NCI-H128 (cell line): ENCODE measurements around the gene SASH1.
"Not testable (repeated sequence)": the region's sequence is repeated elsewhere in the genome, so short reads cannot be mapped to it uniquely, and the experiment has no call there.

ENCODE experiments used
- DNase-seq: peaks from one replicate; lab custom pipeline; 2025; ENCODE audit not compliant: unreplicated experiment; lab: John Stamatoyannopoulos, UW

The SASH1 gene

GRCh38 chr6:148328876-148329555 lies 13.6 kb upstream of the SASH1 start:
- no peak for DNase-seq

- no peak for DNase-seq
These were observed 12.8 kb upstream of the SASH1 start for GRCh38 chr6:148329596-148330381.

GRCh38 chr6:148332088-148332487 lies 10.6 kb upstream of the SASH1 start:
- DNase-seq = no peak

- no peak for DNase-seq
These were observed 5.7 kb upstream of the SASH1 start for GRCh38 chr6:148336901-148337300.

- DNase-seq = no peak
These were observed 2.9 kb upstream of the SASH1 start for GRCh38 chr6:148339766-148340165.

GRCh38 chr6:148340586-148341297 lies 1.9 kb upstream of the SASH1 start:
- no peak for DNase-seq

- DNase-seq = no peak
These were observed 613 bp upstream of the SASH1 start for GRCh38 chr6:148342100-148342349.

DNA sequence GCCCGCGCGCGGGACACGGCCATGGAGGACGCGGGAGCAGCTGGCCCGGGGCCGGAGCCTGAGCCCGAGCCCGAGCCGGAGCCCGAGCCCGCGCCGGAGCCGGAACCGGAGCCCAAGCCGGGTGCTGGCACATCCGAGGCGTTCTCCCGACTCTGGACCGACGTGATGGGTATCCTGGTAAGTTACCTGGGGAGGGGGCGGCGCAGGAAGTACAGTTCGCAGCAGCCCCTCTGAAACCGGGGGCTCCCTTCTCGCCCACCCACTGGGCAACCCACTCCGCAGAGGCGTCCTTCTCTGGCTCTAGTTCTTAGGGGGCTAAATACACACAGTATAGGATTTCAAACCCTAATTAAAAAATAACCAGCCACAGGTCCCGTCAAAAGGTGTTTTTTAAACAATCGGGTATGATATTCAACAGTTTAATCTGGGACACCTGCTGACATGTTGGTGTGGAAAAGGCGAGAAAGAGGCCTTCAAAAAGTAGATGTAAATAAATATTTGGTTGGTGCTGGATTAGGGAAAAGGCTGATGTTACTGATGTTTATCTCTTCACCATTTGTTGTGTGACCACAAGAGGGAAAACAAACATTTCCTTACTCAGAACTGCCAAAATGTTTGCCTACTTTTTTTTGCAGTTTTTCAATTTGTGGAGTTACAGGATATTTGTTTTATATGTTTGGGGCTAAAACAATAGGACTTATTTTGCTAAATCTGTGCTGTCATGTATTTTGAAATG lies 577 bp downstream of the SASH1 start:
- no peak for DNase-seq

DNA sequence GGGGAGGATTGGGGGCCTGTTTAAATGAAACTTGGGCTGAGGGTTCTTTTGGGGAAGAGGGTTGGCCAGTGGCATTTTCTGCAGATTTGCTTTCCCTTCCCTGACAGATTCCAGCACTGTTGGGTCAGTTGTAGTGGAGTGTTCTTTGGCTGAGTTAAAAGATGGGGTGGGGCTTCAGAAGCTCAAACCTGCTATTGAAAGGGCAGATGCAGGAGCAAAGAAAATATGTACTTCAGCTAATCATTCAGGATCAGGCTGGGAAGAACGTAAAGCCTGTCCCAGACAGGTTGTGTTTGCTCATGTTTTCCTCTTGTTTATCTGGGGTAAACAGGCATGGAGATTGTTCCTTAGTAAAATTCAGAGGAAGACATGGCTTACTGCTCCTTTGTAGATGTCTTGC lies 2.5 kb downstream of the SASH1 start:
- no peak for DNase-seq

- DNase-seq = no peak
These were observed 2.9 kb downstream of the SASH1 start for GRCh38 chr6:148345578-148345977.

GRCh38 chr6:148346681-148347440 lies 4.2 kb downstream of the SASH1 start:
- DNase-seq = no peak

- DNase-seq = no peak
These were observed 4.9 kb downstream of the SASH1 start for GRCh38 chr6:148347441-148348054.

DNA sequence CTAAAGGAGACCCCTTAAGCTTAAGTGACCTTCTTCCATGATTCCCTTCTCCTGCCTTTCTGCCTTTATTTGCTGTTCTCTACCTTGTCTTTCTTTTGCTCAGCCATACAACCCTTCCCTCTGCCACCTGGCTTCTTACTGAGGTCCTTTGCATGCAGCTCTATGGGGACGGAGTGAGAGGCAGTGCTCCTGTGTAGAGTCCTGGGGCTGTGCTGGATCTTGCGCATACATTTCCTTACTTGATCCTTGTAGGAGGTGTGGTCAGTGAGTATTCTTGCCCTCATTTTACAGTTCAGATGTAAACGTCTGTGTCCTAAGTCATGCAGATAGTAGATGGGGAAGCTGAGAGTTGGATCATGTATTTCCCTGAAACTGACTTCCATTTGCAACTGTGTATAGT lies 5.7 kb downstream of the SASH1 start:
- no peak for DNase-seq

DNA sequence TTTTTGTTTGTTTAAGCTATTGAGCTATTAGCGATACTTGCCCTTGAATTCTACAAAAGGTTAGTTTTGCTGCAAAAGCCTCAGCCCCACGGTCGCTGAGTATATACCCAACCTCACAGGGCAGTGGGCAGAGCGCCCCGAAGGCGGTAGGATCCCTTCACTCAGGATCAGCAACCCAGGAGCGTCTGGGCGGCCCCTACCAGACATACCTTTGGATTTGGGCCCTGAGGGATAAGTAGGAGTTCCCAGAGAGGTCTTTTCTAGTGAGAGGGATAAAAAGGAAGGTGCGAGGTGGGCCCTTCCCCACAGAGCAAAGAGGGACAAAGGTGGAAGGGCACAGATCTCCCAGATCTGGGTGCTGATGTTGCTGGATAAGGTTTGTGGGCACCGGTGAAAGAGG lies 6.1 kb downstream of the SASH1 start:
- no peak for DNase-seq

DNA sequence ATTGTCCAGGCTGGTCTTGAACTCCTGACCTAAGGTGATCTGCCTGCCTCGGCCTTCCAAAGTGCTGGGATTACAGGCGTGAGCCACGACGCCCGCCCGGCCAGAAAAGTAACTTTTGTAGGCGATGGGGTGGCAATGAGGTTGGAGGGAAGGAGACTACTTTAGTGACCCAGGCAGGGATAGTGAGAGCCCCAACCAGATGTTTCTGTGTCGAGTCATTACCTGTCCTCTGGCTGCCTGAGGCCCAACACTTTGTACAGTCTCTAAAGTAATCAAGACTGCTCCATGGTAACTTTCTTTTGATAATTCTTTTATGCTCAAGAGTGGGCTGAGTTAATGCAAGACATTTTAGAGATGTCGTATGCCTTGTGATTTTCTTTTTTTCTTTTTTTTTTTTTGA lies 6.8 kb downstream of the SASH1 start:
- no peak for DNase-seq

- DNase-seq = no peak
These were observed 8.7 kb downstream of the SASH1 start for GRCh38 chr6:148351309-148351708.

DNA sequence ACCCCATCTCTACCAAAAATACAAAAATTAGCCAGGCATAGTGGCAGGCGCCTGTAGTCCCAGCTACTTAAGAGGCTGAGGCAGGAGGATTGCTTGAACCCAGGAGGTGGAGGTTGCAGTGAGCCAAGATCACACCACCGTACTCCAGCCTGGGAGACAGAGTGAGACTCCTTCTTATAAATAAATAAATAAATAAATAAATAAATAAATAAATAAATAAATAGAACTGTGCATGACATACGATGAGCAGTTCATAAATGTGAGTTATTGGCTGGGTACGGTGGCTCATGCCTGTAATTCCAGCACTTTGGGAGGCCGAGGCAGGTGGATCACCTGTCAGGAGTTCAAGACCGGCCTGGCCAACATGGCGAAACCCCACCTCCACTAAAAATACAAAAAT lies 9.8 kb downstream of the SASH1 start:
- DNase-seq = not testable (repeated sequence)

GRCh38 chr6:148358196-148358785 lies 15.7 kb downstream of the SASH1 start:
- no peak for DNase-seq

DNA sequence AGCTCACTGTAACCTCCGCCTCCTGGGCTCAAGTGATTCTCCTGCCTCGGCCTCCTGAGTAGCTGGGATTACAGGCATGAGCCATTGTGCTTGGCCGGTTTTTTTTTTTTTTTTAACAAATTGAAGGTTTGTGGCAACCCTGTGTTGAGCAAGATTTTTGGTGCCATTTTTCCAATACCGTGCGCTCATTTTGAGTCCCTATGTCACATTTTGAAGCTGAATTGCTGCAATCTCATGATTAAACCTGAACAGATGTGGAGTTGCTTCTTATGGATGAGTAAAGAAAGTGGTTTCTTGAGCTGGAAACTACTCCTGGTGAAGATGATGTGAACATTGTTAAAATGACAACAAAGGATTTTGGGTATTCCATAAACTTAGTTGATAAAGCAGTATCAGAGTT lies 16.6 kb downstream of the SASH1 start:
- DNase-seq = no peak
